Measurements from ENCODE around the gene ADCY3. TPM values are rescaled to one million over a fixed set of nuclear protein-coding genes. Genes with fewer than 3 reads are reported as not detected.
A peak's percentile ranks its signal among the peaks of the same experiment; 100 is the strongest.

Gene ADCY3
- total RNA-seq, 1 experiment from 2014 or later, result 71.1 TPM

- H3K79me2 ChIP-seq (ENCODE audit: insufficient read depth, low read length), result no peaks in the 10 kb centered on the region
- CTCF ChIA-PET, result interaction anchor here (0.6 to 1.1 kb wide), 4 partner anchors 299 to 420 kb away, joined by 3 to 5 read pairs (median 4); no protein-coding TSS in a partner anchor
- no peaks in the 10 kb centered on the region for H3K9me2 ChIP-seq (ENCODE audit: insufficient read depth)
- POLR2A ChIA-PET, result interaction anchor here (0.6 kb wide), 1 partner anchor 206 kb away, joined by 3 read pairs; no protein-coding TSS in a partner anchor
- RAD21 ChIA-PET (ENCODE audit: low non-redundant PET in 1 of 2, low total read pairs in 2 of 2, uncharacterized antibody in 2 of 2, unreplicated experiment in 2 of 2), result no interaction called here
- H3K9me3 ChIP-seq (ENCODE audit: control insufficient read depth in 1 of 2, insufficient read depth in 1 of 2, low read depth in 1 of 2, low read length in 2 of 2), result no peaks in the 10 kb centered on the region
- H3K4me1 ChIP-seq (ENCODE audit: control insufficient read depth in 1 of 2, insufficient read depth in 2 of 2, low read length in 2 of 2), result peaks cover 0 to 4% of the 10 kb centered on the region in 2 experiments; a peak in 1 of 4 replicates
- no peak for ATAC-seq
- H3K36me3 ChIP-seq (ENCODE audit: control insufficient read depth in 1 of 2, insufficient read depth in 2 of 2, low read length in 2 of 2), result peaks cover 0 to 10% of the 10 kb centered on the region in 2 experiments; a peak in 2 of 4 replicates
- no peak overlapping the region for H3K4me2 ChIP-seq (ENCODE audit: low read length)
- H3K4me3 ChIP-seq (replicated peaks in 1 of 2; ENCODE audit: low read depth in 1 of 2, low read length in 2 of 2), result no peak overlapping the region
- no peak for TF ChIP-seq FOSL1 (IDR thresholded peaks at IDR 0.05; ENCODE audit: low read depth)
- TF ChIP-seq EZH2phosphoT487 (IDR thresholded peaks at IDR 0.05; ENCODE audit: borderline replicate concordance), result no peak
- peak; percentile 47 for TF ChIP-seq RAD21 (IDR thresholded peaks at IDR 0.05; ENCODE audit: low read depth)
- 0 out of 6 replicates have a peak, but pooled peaks of 1 of the 3 experiments have one; percentile 12 for TF ChIP-seq CTCF (IDR thresholded peaks at IDR 0.05 in 2 of 3, conservative IDR thresholded peaks at IDR 0.05 in 1 of 3; ENCODE audit: borderline replicate concordance in 1 of 3, insufficient read depth in 1 of 3, low read depth in 2 of 3, low read length in 2 of 3)
- H3K27ac ChIP-seq (ENCODE audit: low read depth, low read length), result no peak overlapping the region
- intact Hi-C loops (cut with micrococcal nuclease), result no loop called here
- no TSS peak for BruUV-seq (replicated peaks)
- DNase-seq (ENCODE audit: low read depth, low spot score), result peak; percentile 10
- H4K20me1 ChIP-seq (ENCODE audit: insufficient read depth), result no peaks in the 10 kb centered on the region
- no peak overlapping the region for H3K9ac ChIP-seq (ENCODE audit: low read length)
- no peaks in the 10 kb centered on the region for H3K27me3 ChIP-seq (ENCODE audit: insufficient read depth, low read length)
- no peak overlapping the region for H2AFZ ChIP-seq (ENCODE audit: low read depth, low read length, poor library complexity, severe bottlenecking)
Observed at GRCh38 chr2:24830351-24830750, 89.7 kb downstream of the ADCY3 start.

Data from HCT116 (cell line).